GM12892 (cell line): ENCODE data around the gene C1QTNF6.

Experiments
- POLR2A ChIP-seq: IDR thresholded peaks from 2 replicates; pipeline ENCODE4 v1.6.1; 2011; ENCODE audit warnings: low read depth, low read length, control low read depth
- POLR2AphosphoS5 ChIP-seq: IDR thresholded peaks from 2 replicates; pipeline ENCODE4 v1.6.1; 2011; ENCODE audit warnings: low read depth, low read length, control low read depth

- TF ChIP-seq POLR2AphosphoS5, result no peak
- TF ChIP-seq POLR2A, result no peak
Observed at GRCh38 chr22:37224757-37225420, 36.8 kb upstream of the C1QTNF6 start.
